HepG2 (cell line): ENCODE results near the gene USP20. TPM values are rescaled to one million over a fixed set of nuclear protein-coding genes. Genes with fewer than 3 reads are reported as not detected.

Source experiments
- CBX1 ChIP-seq: IDR thresholded peaks from one replicate; pipeline ENCODE4 v1.6.1; 2016; ENCODE audit warnings: antibody characterized with exemption, low read depth
- CCDC6 ChIP-seq: sonication (generic); formaldehyde crosslinking; IDR thresholded peaks from 2 replicates; pipeline ENCODE4 v1.8.1; 2022; ENCODE audit warnings: mild to moderate bottlenecking, missing genetic modification reagents, moderate library complexity
- FLYWCH1 ChIP-seq: sonication (generic); formaldehyde crosslinking; IDR thresholded peaks from 2 replicates; pipeline ENCODE4 v1.8.1; 2023; ENCODE audit warnings: mild to moderate bottlenecking, missing genetic modification reagents
- GABPB1 ChIP-seq: IDR thresholded peaks from 2 replicates; pipeline ENCODE4 v1.6.1; 2016; ENCODE audit warnings: mild to moderate bottlenecking, missing genetic modification reagents, moderate library complexity, missing compliant biosample characterization
- GATAD2A ChIP-seq: IDR thresholded peaks from 2 replicates; pipeline ENCODE4 v1.6.1; 2016
- HHEX ChIP-seq: IDR thresholded peaks from 2 replicates; pipeline ENCODE4 v1.6.1; 2016; ENCODE audit warnings: control low read depth
- HNRNPLL ChIP-seq: fragments of 200-400 bp; formaldehyde crosslinking; IDR thresholded peaks from 2 replicates; pipeline ENCODE4 v1.6.1; 2017; ENCODE audit warnings: mild to moderate bottlenecking, low read depth, low read length; ENCODE audit not compliant: poor library complexity, severe bottlenecking
- JUND ChIP-seq: sonication (generic); formaldehyde crosslinking; IDR thresholded peaks from 2 replicates; pipeline ENCODE4 v1.8.0; 2022; ENCODE audit warnings: mild to moderate bottlenecking, missing genetic modification reagents
- KAT2B ChIP-seq: fragments of 150-350 bp; IDR thresholded peaks from 2 replicates; pipeline ENCODE4 v1.6.1; 2014; ENCODE audit warnings: low read depth, low read length, borderline replicate concordance
- MTA1 ChIP-seq: sonication (generic); formaldehyde crosslinking; IDR thresholded peaks from 2 replicates; pipeline ENCODE4 v1.4.0; 2020; ENCODE audit warnings: missing genetic modification reagents, mild to moderate bottlenecking, borderline replicate concordance
- ONECUT2 ChIP-seq: sonication (generic); formaldehyde crosslinking; IDR thresholded peaks from 2 replicates; pipeline ENCODE4 v1.4.0; 2020; ENCODE audit warnings: missing genetic modification reagents
- SAP130 ChIP-seq: IDR thresholded peaks from 2 replicates; pipeline ENCODE4 v1.6.1; 2016; ENCODE audit warnings: low read depth
- SOX5 ChIP-seq: IDR thresholded peaks from 2 replicates; pipeline ENCODE4 v1.6.1; 2016; ENCODE audit warnings: borderline replicate concordance
- SP5 ChIP-seq: IDR thresholded peaks from 2 replicates; pipeline ENCODE4 v1.6.1; 2016; ENCODE audit warnings: low read depth, borderline replicate concordance
- TBX3 ChIP-seq: fragments of 450-650 bp; IDR thresholded peaks from 2 replicates; pipeline ENCODE4 v1.6.1; 2017; ENCODE audit warnings: antibody characterized with exemption, mild to moderate bottlenecking, inconsistent platforms, borderline replicate concordance
- ZBTB21 ChIP-seq: sonication (generic); formaldehyde crosslinking; IDR thresholded peaks from 2 replicates; pipeline ENCODE4 v1.4.0; 2020; ENCODE audit warnings: missing genetic modification reagents
- ZFP82 ChIP-seq: sonication (generic); formaldehyde crosslinking; IDR thresholded peaks from 2 replicates; pipeline ENCODE4 v1.5.1; 2020; ENCODE audit warnings: mild to moderate bottlenecking, missing genetic modification reagents, borderline replicate concordance
- ZNF205 ChIP-seq: IDR thresholded peaks from 2 replicates; pipeline ENCODE4 v1.6.1; 2018; ENCODE audit warnings: missing biosample characterization, missing genetic modification reagents
- ZNF446 ChIP-seq: sonication (generic); formaldehyde crosslinking; IDR thresholded peaks from 2 replicates; pipeline ENCODE4 v1.5.0; 2020; ENCODE audit warnings: mild to moderate bottlenecking, missing genetic modification reagents
- ZNF775 ChIP-seq: sonication (generic); formaldehyde crosslinking; IDR thresholded peaks from 2 replicates; pipeline ENCODE4 v1.4.0; 2020; ENCODE audit warnings: missing genetic modification reagents, mild to moderate bottlenecking, moderate library complexity, borderline replicate concordance
- ZNF776 ChIP-seq: sonication (generic); formaldehyde crosslinking; IDR thresholded peaks from 2 replicates; pipeline ENCODE4 v1.4.0; 2020; ENCODE audit warnings: mild to moderate bottlenecking, missing genetic modification reagents
- polyA plus RNA-seq, 8 experiments: library from polyadenylated mRNA; depleted of rRNA in 3 of 8; stranded (reverse) in 7 of 8; unstranded in 1 of 8; fragments of >200 nt; fragmentation: Illumina TruSeq in 4 of 8; extraction: Trizol in 4 of 8; gene quantifications; 2 replicates each; pipeline versions ENCODE4 v1.2.1 to v1.2.3, GENCODE V29; 2011 to 2016; ENCODE audit warnings: low read depth in 4 of 8, missing spikeins in 1 of 8, mixed read lengths in 1 of 8; ENCODE audit not compliant: insufficient read depth in 1 of 8
- total RNA-seq, 5 experiments: library from RNA; depleted of rRNA; stranded (reverse); fragments of >200 nt; fragmentation: Illumina TruSeq; extraction: Trizol; gene quantifications; 2 replicates each; pipeline ENCODE4 v1.2.3, GENCODE V29; 2016; ENCODE audit warnings: low read depth in 1 of 5
- TF ChIP-seq, protein P1 (sequence below): sonication (generic); formaldehyde crosslinking; IDR thresholded peaks from 2 replicates; pipeline ENCODE4 v1.4.0; 2020; ENCODE audit warnings: missing genetic modification reagents, mild to moderate bottlenecking, borderline replicate concordance
- TF ChIP-seq, protein P2 (sequence below): sonication (generic); formaldehyde crosslinking; IDR thresholded peaks from 2 replicates; pipeline ENCODE4 v1.9.0; 2022; ENCODE audit warnings: low read depth, missing genetic modification reagents
- TF ChIP-seq, protein P3 (sequence below): sonication (generic); formaldehyde crosslinking; IDR thresholded peaks from 2 replicates; pipeline ENCODE4 v1.4.0; 2020; ENCODE audit warnings: missing genetic modification reagents

USP20 gene
- total and polyA plus RNA-seq, 2 of the 13 experiments (the other 11 are each of a cell fraction or from before 2014, with no cell fraction given), result 4.4 to 5.9 TPM

DNA sequence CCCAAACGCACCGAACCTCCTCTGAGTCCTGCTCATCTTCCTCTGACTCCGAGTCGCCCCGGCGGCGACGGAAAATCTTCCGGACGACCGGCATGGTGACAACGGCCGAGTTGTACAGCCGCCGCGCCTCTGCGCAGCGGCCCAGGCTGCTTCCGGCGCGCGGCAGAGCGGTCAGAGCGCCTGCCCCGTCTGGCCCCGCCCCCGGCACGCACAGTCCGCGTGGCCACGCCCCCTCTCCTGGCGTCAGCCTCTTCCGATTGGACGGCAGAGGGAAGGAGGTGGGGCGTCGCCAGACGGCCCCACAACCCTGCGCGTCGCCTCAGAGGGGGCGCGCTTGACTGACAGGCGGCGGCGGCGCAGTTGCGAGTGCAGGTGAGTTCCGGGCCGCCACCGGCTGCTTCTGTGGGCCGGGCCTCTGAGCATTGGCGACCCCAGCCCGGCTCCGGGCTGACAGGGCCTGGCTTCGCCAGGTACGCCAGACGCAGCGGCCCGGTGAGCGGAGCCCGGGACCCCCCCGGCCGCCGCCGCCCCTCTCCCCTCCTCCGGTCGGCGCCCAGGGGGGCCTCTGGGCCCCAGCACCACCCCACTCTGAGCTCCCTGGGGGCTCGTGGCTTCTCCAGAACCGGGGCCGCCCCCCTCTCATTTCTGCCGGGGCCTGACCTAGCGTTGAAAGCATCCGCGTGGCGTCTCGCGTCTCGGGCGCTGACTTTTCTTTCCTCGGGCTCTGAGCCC, at the start of gene USP20, which contains the start of gene C9orf78 (continued):
- TF ChIP-seq KAT2B (no peak), ZNF776 (no peak), GABPB1 (CRISPR knock-in tag) (peak; percentile 96), FLYWCH1 (CRISPR knock-in tag) (no peak), HHEX (CRISPR knock-in tag) (no peak), SAP130 (peak; percentile 98), ONECUT2 (CRISPR knock-in tag) (no peak), ZNF205 (no peak), SP5 (CRISPR knock-in tag) (peak; percentile 46; the same call in 1 of the 2 replicates), ZNF446 (no peak; the same call in 1 of the 2 replicates), CCDC6 (0 out of 2 replicates have a peak, but pooled peaks have one; percentile 65), CBX1 (no peak), ZNF775 (CRISPR knock-in tag) (no peak), ZBTB21 (no peak), MTA1 (CRISPR knock-in tag) (no peak; the same call in 1 of the 2 replicates), HNRNPLL (peak; percentile 46), GATAD2A (CRISPR knock-in tag) (no peak), ZFP82 (CRISPR knock-in tag) (peak; percentile 69; the same call in 1 of the 2 replicates), TBX3 (no peak), SOX5 (CRISPR knock-in tag) (no peak), JUND (CRISPR knock-in tag) (no peak)
- TF ChIP-seq, protein P1, sequence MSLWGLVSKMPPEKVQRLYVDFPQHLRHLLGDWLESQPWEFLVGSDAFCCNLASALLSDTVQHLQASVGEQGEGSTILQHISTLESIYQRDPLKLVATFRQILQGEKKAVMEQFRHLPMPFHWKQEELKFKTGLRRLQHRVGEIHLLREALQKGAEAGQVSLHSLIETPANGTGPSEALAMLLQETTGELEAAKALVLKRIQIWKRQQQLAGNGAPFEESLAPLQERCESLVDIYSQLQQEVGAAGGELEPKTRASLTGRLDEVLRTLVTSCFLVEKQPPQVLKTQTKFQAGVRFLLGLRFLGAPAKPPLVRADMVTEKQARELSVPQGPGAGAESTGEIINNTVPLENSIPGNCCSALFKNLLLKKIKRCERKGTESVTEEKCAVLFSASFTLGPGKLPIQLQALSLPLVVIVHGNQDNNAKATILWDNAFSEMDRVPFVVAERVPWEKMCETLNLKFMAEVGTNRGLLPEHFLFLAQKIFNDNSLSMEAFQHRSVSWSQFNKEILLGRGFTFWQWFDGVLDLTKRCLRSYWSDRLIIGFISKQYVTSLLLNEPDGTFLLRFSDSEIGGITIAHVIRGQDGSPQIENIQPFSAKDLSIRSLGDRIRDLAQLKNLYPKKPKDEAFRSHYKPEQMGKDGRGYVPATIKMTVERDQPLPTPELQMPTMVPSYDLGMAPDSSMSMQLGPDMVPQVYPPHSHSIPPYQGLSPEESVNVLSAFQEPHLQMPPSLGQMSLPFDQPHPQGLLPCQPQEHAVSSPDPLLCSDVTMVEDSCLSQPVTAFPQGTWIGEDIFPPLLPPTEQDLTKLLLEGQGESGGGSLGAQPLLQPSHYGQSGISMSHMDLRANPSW (CRISPR knock-in tag), result no peak
- TF ChIP-seq, protein P2, sequence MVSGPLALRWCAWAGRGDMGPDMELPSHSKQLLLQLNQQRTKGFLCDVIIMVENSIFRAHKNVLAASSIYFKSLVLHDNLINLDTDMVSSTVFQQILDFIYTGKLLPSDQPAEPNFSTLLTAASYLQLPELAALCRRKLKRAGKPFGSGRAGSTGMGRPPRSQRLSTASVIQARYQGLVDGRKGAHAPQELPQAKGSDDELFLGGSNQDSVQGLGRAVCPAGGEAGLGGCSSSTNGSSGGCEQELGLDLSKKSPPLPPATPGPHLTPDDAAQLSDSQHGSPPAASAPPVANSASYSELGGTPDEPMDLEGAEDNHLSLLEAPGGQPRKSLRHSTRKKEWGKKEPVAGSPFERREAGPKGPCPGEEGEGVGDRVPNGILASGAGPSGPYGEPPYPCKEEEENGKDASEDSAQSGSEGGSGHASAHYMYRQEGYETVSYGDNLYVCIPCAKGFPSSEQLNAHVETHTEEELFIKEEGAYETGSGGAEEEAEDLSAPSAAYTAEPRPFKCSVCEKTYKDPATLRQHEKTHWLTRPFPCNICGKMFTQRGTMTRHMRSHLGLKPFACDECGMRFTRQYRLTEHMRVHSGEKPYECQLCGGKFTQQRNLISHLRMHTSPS (CRISPR knock-in tag), result no peak
- TF ChIP-seq, protein P3, sequence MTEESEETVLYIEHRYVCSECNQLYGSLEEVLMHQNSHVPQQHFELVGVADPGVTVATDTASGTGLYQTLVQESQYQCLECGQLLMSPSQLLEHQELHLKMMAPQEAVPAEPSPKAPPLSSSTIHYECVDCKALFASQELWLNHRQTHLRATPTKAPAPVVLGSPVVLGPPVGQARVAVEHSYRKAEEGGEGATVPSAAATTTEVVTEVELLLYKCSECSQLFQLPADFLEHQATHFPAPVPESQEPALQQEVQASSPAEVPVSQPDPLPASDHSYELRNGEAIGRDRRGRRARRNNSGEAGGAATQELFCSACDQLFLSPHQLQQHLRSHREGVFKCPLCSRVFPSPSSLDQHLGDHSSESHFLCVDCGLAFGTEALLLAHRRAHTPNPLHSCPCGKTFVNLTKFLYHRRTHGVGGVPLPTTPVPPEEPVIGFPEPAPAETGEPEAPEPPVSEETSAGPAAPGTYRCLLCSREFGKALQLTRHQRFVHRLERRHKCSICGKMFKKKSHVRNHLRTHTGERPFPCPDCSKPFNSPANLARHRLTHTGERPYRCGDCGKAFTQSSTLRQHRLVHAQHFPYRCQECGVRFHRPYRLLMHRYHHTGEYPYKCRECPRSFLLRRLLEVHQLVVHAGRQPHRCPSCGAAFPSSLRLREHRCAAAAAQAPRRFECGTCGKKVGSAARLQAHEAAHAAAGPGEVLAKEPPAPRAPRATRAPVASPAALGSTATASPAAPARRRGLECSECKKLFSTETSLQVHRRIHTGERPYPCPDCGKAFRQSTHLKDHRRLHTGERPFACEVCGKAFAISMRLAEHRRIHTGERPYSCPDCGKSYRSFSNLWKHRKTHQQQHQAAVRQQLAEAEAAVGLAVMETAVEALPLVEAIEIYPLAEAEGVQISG, result peak; percentile 79
